Upper lobe of left lung (tissue), 4 donors: ENCODE measurements around the gene MTMR11.
A peak's percentile ranks its signal among the peaks of the same experiment; 100 is the strongest.

Source experiments
- POLR2AphosphoS5 ChIP-seq, 2 donors: sonication (generic); formaldehyde crosslinking; IDR thresholded peaks; one replicate each; pipeline ENCODE4 v1.5.1; 2017; ENCODE audit warnings: antibody characterized with exemption in 2 of 2
- TF ChIP-seq, protein P1 (sequence below), 6 experiments: fragments of 450-650 bp in 4 of 6; fragments of 200-600 bp in 2 of 6; sonication (generic) in 2 of 6; IDR thresholded peaks; one replicate each; pipeline ENCODE4 v1.5.1; 2016 to 2019; ENCODE audit warnings: antibody characterized with exemption in 6 of 6

DNA sequence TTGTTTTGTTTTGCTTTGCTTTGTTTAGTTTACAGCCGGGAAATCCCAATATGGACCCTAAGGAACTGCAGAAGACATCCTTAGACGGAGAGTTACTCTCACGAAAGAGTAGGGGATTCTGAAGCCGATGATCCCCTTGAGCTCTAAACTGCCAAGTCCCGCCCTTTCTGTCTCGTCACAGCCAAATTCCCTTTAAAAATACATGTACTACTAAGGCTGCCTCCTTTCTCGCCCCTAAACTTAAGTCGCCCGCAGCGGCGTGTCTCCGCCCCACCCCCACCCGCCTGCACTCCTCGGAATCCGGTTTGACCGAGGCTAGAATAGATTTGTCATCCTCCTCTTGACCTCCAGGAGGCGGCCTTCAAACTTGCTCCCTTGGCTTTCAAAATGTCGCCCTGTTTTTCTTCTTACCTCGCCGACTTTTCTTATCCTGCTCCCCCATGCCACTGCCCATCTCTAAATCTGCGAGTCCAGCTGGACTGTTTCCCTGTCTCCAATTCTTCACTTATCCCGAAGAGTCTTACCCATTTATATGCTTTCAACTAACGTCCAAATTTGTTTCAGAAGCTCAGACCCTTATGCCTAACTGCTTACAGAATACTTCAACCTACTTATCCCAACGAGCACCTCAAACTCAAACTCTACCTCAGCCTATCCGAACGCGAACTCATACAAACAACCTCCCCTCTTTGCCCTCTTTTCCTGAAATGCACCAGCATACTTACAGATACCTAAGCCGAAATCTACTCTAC is 48.3 kb downstream of the MTMR11 start:
- TF ChIP-seq, protein P1, sequence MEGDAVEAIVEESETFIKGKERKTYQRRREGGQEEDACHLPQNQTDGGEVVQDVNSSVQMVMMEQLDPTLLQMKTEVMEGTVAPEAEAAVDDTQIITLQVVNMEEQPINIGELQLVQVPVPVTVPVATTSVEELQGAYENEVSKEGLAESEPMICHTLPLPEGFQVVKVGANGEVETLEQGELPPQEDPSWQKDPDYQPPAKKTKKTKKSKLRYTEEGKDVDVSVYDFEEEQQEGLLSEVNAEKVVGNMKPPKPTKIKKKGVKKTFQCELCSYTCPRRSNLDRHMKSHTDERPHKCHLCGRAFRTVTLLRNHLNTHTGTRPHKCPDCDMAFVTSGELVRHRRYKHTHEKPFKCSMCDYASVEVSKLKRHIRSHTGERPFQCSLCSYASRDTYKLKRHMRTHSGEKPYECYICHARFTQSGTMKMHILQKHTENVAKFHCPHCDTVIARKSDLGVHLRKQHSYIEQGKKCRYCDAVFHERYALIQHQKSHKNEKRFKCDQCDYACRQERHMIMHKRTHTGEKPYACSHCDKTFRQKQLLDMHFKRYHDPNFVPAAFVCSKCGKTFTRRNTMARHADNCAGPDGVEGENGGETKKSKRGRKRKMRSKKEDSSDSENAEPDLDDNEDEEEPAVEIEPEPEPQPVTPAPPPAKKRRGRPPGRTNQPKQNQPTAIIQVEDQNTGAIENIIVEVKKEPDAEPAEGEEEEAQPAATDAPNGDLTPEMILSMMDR (IDR thresholded peaks at IDR 0.05): peak in 4 of 6 experiments; percentile 55 to 63 (median 60)
- TF ChIP-seq POLR2AphosphoS5 (IDR thresholded peaks at IDR 0.05): peak in 1 of 2 donors; percentile 23
